Erythroblast (primary cell): ENCODE measurements around the gene PLPPR4.

Experiments used
- GATA1 ChIP-seq: IDR thresholded peaks from 2 replicates; pipeline ENCODE4 v1.6.1; 2011; ENCODE audit warnings: low read depth, mild to moderate bottlenecking, control low read depth, low read length, moderate library complexity
- POLR2A ChIP-seq: IDR thresholded peaks from 2 replicates; pipeline ENCODE4 v1.6.1; 2011; ENCODE audit warnings: mild to moderate bottlenecking, low read length

DNA sequence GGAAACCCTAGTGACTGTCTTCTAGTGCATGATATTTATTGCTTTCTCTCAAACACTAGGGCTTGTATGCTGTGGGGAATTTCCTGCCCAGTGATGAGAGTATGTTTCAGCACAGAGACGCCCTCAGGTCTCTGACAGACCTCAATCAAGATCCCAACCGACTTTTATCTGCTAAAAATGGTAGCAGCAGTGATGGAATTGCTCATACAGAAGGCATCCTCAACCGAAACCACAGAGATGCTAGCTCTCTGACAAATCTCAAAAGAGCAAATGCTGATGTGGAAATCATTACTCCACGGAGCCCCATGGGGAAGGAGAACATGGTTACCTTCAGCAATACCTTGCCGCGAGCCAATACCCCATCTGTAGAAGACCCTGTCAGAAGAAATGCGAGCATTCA is 41.3 kb downstream of the PLPPR4 start:
- no peak for TF ChIP-seq POLR2A
- no peak for TF ChIP-seq GATA1
